GM19035 (cell line): ENCODE results near the gene NFAT5.
A peak's percentile ranks its signal among the peaks of the same experiment; 100 is the strongest.
"Not testable (repeated sequence)": the region's sequence is repeated elsewhere in the genome, so short reads cannot be mapped to it uniquely, and the experiment has no call there.

Experiments used
- ATAC-seq: cut with Tn5 transposase; IDR thresholded peaks from one replicate; pipeline ENCODE4 v1.9.1; 2021; ENCODE audit not compliant: unreplicated experiment

The NFAT5 gene, protein sequence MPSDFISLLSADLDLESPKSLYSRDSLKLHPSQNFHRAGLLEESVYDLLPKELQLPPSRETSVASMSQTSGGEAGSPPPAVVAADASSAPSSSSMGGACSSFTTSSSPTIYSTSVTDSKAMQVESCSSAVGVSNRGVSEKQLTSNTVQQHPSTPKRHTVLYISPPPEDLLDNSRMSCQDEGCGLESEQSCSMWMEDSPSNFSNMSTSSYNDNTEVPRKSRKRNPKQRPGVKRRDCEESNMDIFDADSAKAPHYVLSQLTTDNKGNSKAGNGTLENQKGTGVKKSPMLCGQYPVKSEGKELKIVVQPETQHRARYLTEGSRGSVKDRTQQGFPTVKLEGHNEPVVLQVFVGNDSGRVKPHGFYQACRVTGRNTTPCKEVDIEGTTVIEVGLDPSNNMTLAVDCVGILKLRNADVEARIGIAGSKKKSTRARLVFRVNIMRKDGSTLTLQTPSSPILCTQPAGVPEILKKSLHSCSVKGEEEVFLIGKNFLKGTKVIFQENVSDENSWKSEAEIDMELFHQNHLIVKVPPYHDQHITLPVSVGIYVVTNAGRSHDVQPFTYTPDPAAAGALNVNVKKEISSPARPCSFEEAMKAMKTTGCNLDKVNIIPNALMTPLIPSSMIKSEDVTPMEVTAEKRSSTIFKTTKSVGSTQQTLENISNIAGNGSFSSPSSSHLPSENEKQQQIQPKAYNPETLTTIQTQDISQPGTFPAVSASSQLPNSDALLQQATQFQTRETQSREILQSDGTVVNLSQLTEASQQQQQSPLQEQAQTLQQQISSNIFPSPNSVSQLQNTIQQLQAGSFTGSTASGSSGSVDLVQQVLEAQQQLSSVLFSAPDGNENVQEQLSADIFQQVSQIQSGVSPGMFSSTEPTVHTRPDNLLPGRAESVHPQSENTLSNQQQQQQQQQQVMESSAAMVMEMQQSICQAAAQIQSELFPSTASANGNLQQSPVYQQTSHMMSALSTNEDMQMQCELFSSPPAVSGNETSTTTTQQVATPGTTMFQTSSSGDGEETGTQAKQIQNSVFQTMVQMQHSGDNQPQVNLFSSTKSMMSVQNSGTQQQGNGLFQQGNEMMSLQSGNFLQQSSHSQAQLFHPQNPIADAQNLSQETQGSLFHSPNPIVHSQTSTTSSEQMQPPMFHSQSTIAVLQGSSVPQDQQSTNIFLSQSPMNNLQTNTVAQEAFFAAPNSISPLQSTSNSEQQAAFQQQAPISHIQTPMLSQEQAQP (N-terminal part only)

GRCh38 chr16:69565671-69566239 lies at the start of gene NFAT5:
TSS of gene NFAT5 (plus strand) at chr16:69565966. CDS start at chr16:69566302, 336 bp downstream.
- peak; percentile 52 for ATAC-seq

- ATAC-seq = not testable (repeated sequence)
These were observed 47.9 kb upstream of the NFAT5 start for GRCh38 chr16:69517914-69518313.

GRCh38 chr16:69520413-69520799 lies 45.4 kb upstream of the NFAT5 start:
- ATAC-seq = no peak

- ATAC-seq = no peak
These were observed 44.8 kb upstream of the NFAT5 start for GRCh38 chr16:69520800-69521602.

DNA sequence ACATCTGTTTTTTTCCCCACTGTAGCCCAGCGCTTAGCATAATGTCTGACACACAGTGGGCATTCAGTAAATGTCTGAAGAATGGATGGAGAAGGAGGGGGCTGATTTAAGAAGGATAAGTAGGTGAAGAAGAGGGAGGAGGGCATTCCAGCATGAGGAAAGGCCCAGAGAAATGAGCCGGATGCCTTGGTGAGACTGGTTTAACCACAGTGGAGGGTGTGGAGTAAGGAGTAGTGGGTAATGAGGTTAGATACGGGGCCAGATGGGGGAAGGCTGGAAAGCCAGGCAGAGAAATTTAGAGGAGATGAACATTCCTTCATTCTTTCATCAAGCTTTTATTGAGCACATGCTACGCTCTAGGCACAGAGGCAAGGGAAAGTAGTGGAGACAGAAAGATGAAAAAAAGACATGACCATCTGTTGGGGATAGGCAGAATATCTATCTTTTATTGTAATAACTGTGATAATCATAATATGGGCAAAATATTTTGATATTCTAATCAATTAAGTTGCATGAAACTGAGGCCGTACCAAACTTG lies 43.7 kb upstream of the NFAT5 start:
- no peak for ATAC-seq

- ATAC-seq = no peak
These were observed 42.9 kb upstream of the NFAT5 start for GRCh38 chr16:69522732-69523404.

GRCh38 chr16:69523566-69524305 lies 42.0 kb upstream of the NFAT5 start:
- ATAC-seq = no peak

DNA sequence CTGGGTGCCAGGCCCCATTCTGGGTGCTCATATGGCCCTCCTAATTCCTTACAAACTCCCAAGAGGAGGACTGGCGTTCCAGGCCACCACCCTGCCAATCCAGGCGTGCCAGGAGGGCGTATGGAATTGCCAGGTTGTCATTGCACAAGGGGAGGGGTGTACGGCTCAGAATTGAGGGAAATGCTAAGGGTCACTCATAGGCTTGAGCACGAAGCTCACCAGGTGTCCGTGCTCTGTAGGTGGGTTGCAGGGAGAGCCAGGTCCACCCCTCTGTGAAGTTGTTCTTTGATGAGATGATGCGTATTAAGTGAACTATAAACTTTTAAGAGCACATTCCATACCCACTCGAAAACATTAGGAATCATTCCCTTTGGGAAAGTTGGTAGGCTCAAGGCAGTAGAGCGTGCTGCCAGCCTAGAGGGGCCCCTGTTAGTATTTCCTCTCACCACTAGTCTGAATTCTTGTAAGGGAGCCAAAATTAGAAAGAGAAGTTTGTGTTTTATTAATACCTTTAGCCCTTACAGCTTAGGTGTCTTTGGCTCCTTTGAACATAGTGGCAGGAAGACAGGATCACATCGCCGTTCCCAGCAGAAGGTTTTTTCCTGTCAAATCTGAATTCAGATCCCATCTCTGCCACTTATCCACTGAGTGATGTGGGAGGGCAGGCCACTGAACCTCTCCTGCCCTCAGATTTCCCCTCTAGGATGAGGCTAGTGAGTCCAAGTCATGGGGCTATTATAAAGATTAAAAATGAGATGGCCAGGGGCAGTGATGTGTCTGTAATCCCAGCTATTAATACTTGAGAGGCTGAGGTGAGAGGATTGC lies 38.7 kb upstream of the NFAT5 start:
- ATAC-seq = no peak

- ATAC-seq = no peak
These were observed 33.8 kb upstream of the NFAT5 start for GRCh38 chr16:69531988-69532387.

DNA sequence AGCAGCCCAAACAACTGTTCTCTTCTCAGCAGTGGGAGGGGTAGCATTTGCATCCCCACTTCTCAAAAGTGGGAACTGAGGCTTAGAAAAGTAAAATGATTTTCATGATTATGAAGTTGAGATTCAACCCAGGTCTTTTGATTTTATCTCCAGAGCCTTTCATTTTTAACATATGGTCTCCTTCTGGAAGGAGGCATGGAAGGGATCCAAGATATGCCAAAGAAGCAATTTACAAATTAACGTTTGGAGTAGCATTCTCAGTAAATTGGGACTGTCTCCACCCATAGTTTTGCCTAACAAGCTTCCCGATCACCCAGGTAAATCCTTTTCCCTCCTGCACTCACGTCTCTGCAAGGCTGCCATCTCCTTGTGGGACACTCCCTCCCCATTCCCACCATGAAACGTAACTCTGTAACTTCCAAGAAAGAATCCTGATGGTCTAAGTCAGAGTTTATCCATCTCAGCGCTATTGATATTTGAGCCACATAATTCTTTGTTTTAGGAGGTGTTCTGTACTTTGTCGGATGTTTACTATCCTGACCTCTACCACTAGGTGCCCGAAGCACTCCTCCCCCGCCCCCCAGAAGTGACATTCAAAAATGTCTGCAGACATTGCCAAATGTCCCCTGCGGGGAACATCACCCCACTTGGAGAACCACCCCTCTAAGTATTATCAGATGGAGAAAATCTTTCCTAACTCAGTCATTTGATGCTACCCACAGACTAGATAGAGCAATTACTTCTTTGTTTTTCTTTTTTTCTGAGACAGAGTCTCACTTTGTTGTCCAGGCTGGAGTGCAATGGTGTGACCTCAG lies 32.9 kb upstream of the NFAT5 start:
- ATAC-seq = no peak

GRCh38 chr16:69534720-69535119 lies 31.0 kb upstream of the NFAT5 start:
- ATAC-seq = no peak

GRCh38 chr16:69535123-69536050 lies 30.4 kb upstream of the NFAT5 start:
- no peak for ATAC-seq

DNA sequence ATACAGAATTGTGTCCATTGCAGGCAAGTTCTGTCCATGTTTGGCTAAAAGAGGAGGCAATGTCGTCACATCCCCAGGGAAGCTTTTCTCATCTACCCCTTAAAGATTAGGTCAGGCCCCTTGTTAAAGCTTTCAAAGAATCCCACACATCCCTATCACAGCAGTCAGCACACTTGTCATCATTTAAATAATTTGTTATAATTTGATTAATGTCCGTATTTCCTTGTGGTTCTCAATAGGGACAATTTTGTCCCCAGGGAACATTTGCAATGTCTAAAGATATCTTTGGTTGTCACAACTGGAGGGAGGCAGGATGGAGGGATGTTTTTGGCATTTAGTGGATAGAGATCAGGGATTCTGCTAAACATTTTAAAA lies 28.1 kb upstream of the NFAT5 start:
- no peak for ATAC-seq

DNA sequence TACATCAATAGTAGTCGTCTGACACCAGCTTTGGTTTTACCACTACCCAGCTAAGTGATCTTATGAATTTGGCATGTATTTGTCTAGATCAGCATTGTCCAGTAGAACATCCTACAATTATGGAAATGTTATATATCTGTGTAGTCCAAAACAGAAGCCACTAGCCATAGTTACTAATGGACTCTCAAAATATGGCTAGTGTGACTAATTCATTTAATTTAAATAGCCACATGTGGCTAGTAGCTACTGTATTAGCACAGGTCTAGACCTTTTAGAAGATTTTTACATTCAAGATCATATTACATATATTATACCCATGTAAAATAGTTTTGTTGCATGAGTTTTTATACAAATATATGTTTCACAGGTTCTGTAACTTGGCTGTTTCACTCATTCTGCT lies 27.0 kb upstream of the NFAT5 start:
- ATAC-seq = no peak

GRCh38 chr16:69542974-69543373 lies 22.8 kb upstream of the NFAT5 start:
- ATAC-seq = no peak

- ATAC-seq = no peak
These were observed 21.7 kb upstream of the NFAT5 start for GRCh38 chr16:69544088-69544487.
